Right renal cortex interstitium (tissue), 3 donors: ENCODE data around the gene PLOD3. TPM values are rescaled to one million over a fixed set of nuclear protein-coding genes. Genes with fewer than 3 reads are reported as not detected.

ENCODE experiments used
- DNase-seq, 3 donors: peaks; one replicate each; pipeline ENCODE4 v3.0.0-alpha.2; 2013; ENCODE audit warnings: low read depth in 3 of 3, low spot score in 2 of 3
- polyA plus RNA-seq, 3 donors: library from polyadenylated mRNA; unstranded; fragments of 120-200 nt; gene quantifications; one replicate each; pipeline ENCODE4 v1.2.1, GENCODE V29; 2013; ENCODE audit not compliant: insufficient read length in 3 of 3

PLOD3 gene
- polyA plus RNA-seq, 3 donors: 41.6 to 42.5 (median 42.4) TPM

- DNase-seq: no peak
Measured at GRCh38 chr7:101239191-101239950, 22.0 kb upstream of the PLOD3 start.

DNA sequence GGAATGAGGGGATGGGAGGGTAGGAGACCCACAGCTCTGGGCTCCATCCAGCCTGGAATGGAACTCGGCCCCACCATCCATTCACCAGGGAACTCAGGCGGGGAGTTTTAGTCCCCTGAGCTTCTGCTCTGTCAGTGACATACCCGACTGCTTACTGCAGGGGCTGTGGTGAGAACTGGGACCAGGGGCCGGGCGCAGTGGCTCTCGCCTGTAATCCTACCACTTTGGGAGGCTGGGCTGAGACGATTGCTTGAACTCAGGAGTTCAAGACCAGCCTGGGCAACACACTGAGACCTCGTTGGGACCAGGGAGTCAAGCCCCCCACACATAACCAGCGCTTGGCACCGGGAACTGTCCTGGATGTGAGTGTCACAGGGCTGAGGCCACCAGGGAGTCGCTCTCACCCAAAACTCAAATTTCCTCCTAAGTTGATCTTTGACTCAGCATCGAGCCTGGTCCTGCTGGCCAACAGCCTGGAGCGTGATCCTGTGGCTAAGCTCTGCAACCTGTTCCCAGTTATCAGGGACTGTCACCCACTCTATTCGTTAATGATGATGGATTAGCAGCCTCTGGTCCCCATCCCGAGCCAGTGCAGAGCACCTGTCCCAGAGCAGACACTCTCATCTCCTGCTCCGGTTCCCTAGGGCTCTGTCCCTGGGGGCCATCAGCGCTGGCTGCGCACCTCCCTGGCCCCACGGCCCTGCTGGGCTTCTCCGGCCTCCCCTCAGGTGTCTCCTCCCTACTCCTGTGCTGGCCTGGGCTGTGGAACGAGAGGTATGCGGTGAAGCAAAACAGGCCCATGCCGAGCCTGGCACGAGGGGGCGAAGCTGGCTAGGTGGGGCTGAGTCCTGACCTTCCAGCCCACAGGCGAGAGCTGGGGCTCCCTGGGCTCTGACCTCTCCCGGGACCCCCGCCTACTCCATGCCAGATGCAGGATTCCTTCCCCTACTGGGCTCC, 21.1 kb upstream of the PLOD3 start:
- DNase-seq: no peak

DNA sequence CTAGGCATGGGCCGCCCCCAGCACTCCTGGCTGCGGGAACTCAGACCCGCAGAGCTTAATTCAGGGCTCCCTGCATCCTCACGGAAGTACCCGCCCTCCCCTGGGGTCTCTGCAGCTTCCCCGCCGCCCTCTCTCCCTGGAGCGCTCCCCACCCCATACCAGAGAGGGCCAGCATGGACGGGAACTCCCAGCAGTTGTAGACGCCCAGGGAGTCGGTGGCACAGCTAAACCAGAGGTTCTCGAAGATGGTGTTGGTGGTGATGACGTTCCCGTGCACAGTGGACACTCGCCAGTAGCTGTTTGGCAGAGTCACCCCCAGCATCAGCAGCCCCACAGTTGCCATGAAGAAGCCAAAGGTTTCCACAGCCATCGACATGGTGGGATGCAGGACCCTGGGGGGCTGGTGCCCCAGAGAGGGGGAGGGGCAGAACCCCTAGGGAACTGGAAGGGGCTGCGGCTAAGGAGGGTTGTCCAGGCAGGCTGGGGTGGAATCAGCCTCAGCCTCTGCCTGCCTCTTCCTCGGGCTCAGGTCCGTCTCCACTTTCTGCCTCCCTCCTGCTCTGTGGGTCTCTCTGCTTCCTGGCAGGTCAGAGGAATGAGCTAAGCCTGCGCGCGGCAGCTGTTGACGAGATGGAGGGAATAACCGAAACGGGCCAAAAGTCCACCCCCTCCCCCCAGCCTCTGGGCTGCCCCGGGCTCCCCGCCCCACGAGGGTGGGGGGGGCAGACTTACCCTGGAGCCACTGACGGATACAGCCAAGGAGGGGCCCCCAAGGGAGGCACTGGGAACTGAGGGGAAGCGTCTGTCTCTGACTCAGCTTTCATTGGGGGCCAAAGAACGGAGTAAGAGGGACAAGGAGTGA, 20.1 kb upstream of the PLOD3 start, which contains the start of gene CLDN15:
TSS of gene CLDN15 (minus strand) at position 597 of the 862 bp plus-strand sequence. CDS start at position 376, 221 bp downstream.
- DNase-seq: no peak

DNA sequence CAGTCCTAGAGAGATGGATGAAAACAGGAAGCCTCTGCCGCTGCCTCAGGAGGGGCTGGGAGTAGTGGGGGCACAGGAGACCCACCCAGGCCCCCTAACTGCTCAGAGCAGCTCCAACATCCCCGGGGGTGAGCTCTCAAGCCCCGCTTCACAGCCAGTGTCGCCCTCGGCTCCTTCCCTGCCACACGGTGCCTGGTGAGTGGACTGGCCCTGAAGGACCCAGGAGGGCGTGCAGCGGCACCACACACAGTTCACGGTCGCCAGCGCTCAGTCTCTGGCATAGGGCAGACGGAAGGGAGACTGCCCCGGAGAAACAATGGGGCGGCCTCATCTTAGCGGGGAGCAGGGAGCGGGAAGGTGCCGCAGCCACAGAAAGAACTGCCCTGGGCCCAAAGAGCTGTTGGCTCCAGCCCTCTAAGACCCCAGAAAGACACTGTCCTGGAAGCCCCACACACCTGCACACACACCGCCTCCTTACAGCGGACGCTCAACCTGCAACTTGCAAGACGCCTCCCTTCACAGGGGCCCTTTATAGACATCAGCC, 19.0 kb upstream of the PLOD3 start:
- no peak for DNase-seq

GRCh38 chr7:101235522-101235921, 18.1 kb upstream of the PLOD3 start:
- DNase-seq: no peak

DNA sequence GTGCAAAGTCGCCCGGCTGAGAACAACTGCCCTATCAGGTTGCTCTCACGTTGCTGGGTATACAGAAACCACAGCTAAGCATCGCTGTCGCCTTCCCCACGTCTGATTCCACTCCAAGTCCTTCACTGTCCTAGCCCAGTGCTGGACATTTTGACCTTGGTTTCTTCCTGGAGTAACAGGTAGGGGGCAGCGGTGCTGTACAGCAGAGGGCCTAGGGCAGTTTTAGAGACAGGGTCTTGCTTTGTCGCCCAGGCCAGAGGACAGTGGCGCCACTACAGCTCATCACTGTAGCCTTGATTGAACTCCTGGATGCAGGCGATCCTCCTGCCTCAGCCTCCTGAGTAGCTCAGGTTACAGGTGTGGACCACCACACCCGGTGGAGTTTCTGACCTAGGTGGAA, 17.7 kb upstream of the PLOD3 start:
- DNase-seq: no peak

DNA sequence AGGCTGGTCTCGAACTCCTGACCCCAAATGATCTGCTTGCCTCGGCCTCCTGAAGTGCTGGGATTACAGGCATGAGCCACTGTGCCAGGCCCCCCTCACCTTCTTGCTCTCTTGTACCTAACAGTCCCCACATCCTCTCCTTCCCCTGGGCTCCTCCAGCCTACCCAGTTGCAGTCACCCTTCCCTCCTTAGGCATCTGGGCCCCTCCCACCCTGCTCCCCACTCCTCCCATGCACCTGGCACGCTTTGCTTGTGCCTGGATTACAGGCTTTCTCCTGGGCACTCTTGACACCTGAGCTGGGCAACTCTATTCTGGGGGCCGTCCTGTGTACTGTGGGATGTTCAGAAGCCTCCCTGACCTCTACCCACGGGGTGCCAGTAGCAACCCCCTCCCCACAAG, 17.3 kb upstream of the PLOD3 start:
- no peak for DNase-seq

DNA sequence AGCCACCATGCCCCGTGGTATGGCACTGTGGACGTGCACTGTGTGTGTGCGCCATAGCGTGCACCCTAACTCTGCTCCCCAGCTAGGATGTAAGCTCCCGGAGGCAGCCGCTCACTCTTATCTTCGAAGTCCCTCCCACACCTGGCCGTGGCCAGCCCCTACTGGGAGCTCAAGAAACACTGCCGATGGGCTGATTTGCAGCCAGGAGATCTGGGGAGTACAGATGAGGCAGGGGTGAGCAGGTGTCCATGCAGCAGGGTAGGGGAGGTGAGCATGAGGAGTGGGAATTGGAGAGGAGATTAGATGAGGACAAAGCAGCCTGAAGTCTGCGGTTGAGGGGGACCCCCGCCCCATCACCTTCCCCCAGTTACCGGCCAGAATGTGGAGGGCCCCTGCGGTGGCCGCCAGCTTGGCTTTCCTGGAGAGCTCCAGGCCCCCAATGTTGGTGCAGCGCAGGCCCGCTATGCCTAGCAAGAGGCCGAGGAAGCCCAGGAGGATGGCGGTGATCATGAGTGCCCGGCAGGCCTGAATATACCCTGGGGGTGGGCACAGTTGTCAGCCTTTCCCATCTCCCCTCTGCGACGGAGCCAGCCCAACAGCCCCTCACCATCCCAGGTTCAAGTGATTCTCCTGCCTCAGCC, 16.6 kb upstream of the PLOD3 start:
- DNase-seq: no peak

GRCh38 chr7:101232141-101232850, 14.9 kb upstream of the PLOD3 start:
- no peak for DNase-seq

GRCh38 chr7:101231644-101232043, 14.3 kb upstream of the PLOD3 start:
- DNase-seq: no peak

DNA sequence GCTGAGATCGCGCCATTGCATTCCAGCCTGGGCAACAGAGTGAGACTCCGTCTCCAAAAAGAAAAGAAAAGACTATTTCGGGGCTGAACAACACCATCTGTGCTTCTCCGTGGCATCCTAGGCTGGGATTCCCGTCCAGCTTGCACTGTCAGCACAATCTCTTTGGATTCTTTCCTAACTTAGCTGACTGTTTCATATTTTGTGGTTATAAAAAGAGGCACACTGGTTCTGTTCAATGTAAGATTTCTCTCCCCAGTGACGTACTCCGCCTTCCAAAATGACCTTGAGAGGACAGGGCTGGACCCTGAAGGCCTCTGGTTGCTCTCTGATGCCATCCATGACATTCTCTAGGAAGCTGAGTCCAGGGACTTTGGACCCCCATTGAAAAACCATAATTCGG, 9.3 kb upstream of the PLOD3 start:
- no peak for DNase-seq

DNA sequence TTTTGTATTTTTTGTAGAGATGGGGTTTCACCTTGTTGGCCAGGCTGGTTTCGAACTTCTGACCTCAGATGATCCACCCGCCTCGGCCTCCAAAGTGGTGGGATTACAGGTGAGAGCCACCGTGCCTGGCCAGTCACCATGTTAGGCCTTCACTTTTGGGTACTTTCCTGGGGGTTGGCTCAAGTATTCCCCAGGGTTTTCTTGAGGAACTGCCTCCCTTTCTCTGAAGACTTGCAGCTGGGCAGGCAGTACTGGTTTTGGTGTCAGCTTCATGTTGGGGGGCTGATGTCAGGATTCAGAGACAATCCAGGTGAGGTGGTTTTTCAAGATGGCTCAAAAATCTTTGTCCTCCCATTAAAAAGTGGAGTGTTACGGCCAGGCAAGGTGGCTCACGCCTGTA, 8.3 kb upstream of the PLOD3 start:
- no peak for DNase-seq

DNA sequence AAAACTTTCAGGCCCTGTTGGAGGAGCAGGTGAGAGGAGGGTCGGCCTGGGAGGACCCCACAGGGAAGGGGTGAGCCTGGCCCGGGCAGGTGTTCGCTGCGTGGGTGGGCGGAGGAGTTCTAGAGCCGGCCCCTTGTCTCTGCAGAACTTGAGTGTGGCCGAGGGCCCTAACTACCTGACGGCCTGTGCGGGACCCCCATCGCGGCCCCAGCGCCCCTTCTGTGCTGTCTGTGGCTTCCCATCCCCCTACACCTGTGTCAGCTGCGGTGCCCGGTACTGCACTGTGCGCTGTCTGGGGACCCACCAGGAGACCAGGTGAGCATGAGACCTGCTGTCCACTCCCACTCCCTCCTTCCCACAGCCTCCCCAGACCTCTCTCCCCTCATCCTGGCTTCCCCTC, 6.1 kb upstream of the PLOD3 start:
- no peak for DNase-seq

DNA sequence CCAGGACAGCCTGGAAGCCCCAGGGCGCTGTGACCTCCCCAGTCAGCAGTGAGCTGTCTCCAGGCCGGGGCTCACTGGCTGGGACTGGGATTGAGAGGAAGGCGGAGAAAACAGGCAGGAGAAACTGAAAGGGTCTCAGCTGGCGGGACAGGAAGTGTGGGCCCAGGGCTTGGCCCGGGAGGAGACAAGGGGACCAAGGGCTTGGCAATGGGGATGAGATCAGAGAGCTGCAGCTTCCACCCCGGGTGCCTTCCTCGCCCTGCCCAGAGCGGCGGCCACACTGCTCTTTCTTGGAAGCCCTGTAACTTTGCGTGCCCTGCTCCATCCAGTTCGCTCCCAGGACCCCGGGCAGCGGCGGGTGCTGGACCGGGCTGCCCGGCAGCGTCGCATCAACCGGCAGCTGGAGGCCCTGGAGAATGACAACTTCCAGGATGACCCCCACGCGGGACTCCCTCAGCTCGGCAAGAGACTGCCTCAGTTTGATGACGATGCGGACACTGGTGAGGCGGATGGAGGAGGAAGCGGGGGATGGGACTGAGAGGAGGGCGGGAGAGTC, 5.0 kb upstream of the PLOD3 start:
- DNase-seq: no peak

DNA sequence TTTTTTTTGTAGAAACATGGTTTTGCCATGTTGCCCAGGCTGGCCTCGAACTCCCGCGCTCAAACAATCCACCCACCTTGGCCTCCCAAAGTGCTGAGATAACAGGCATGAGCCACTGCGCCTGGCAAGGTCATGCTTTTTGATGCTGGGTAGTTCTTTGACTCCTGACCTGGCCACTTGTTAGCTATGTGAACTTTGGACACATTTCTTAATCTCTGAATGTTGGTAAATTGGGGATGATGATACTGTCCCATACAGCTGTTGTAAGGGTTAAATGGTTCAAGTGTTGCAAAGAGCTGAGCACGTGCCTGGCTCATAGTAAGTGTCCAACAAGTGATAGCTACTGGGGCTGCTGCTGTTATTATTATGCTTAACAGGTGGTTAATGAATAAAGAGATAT, 2.9 kb upstream of the PLOD3 start:
- DNase-seq: no peak

DNA sequence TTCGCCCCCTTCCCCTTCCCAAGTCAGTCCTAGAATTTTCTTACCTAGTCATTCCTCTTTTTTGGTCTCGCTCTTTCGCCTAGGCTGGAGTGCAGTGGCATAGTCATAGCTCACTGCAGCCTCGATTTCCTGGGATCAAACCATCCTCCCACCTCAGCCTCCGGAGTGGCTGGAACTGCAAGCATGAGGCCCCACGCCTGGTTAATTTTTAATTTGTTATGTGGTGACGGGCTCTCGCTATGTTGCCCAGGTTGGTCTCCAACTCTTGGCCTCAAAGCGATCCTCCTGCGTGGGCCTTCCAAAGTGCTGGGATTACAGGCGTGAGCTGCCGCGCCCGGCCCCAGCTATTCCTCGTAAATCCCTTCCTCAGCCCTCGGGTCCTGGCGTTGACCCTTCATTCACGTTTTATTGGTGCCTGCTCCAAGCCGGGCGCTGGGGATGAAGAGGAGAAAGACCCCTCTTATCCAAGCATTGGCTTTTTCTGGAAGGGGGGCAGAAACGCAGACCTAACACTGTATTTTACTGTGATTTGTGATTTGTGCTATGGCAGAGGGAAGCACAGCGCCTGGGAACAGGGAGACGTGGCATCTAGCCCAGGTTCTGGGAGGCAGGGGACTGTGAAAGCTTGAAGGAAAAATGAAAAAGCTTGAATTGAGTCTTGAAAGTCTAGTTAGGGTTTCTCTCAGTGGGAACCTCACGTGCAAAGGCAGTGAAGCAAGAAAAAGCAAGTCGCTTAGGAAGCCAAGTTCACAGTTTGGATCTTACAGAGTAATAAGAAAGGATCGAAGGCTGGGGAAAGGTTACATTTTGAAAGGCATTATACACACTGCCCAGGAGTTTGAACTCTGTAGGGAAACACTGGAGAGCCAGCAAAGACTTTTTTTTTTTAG, 1.1 kb upstream of the PLOD3 start:
- DNase-seq: no peak

- DNase-seq: no peak
Measured at GRCh38 chr7:101216860-101217387, 457 bp downstream of the PLOD3 start.
